Activated naive CD4-positive, alpha-beta T cell treated with anti-CD3 and anti-CD28 coated beads, Interleukin-2, amount 50 U/mL, for 16 hours (primary cell): Measurements from ENCODE around the gene RBCK1.
A peak's percentile ranks its signal among the peaks of the same experiment; 100 is the strongest.

Experiments used
- DNase-seq: peaks from one replicate; pipeline ENCODE4 v3.0.0-alpha.2; 2020

RBCK1 gene

GRCh38 chr20:400128-400453 is 8.0 kb upstream of the RBCK1 start:
- no peak for DNase-seq

GRCh38 chr20:400454-401275 is 7.4 kb upstream of the RBCK1 start:
- no peak for DNase-seq

GRCh38 chr20:401682-402495 is 6.2 kb upstream of the RBCK1 start:
- no peak for DNase-seq

- DNase-seq = no peak
These were observed 5.6 kb upstream of the RBCK1 start for GRCh38 chr20:402496-402885.

GRCh38 chr20:402898-403581 is 5.1 kb upstream of the RBCK1 start:
- no peak for DNase-seq

- no peak for DNase-seq
These were observed 4.5 kb upstream of the RBCK1 start for GRCh38 chr20:403582-403957.

GRCh38 chr20:404088-404487 is 4.0 kb upstream of the RBCK1 start:
- DNase-seq = no peak

- DNase-seq = no peak
These were observed 1.6 kb upstream of the RBCK1 start for GRCh38 chr20:406200-407132.

GRCh38 chr20:407133-407952 is 756 bp upstream of the RBCK1 start:
- peak; percentile 70 for DNase-seq

- DNase-seq = no peak
These were observed 971 bp downstream of the RBCK1 start for GRCh38 chr20:408843-409696.

GRCh38 chr20:409697-410559 is 1.8 kb downstream of the RBCK1 start:
- no peak for DNase-seq

- DNase-seq = no peak
These were observed 4.0 kb downstream of the RBCK1 start for GRCh38 chr20:412081-412480.

- no peak for DNase-seq
These were observed 6.1 kb downstream of the RBCK1 start for GRCh38 chr20:414161-414560.

GRCh38 chr20:415820-416322 is 7.8 kb downstream of the RBCK1 start:
- no peak for DNase-seq

GRCh38 chr20:416950-417800 is 9.1 kb downstream of the RBCK1 start:
- no peak for DNase-seq

GRCh38 chr20:417801-418342 is 9.8 kb downstream of the RBCK1 start:
- no peak for DNase-seq

- DNase-seq = no peak
These were observed 10.8 kb downstream of the RBCK1 start for GRCh38 chr20:418858-419365.

GRCh38 chr20:419556-420165 is 11.6 kb downstream of the RBCK1 start:
- no peak for DNase-seq
